T-helper 1 cell treated with Interleukin-12 subunit alpha and Interleukin-12 subunit beta and Interleukin-4 antibody, amounts not matched to agents 30 μg/mL and 1 μg/mL, for 36 hours (primary cell): ENCODE results near the gene SLC16A11.

Experiments used
- H3K27ac Mint-ChIP-seq: one replicate; pipeline ENCODE4 v1.8.0; 2021; ENCODE audit warnings: mild to moderate bottlenecking, mixed read lengths
- H3K27me3 Mint-ChIP-seq: one replicate; pipeline ENCODE4 v1.8.0; 2021; ENCODE audit warnings: low read depth, mixed read lengths
- H3K36me3 Mint-ChIP-seq: one replicate; pipeline ENCODE4 v1.8.0; 2021; ENCODE audit warnings: low read depth, mixed read lengths
- H3K4me1 Mint-ChIP-seq: one replicate; pipeline ENCODE4 v1.8.0; 2021; ENCODE audit warnings: low read depth, mixed read lengths
- H3K4me3 Mint-ChIP-seq: one replicate; pipeline ENCODE4 v1.8.0; 2021; ENCODE audit warnings: mild to moderate bottlenecking, moderate library complexity, mixed read lengths
- H3K9me3 Mint-ChIP-seq: one replicate; pipeline ENCODE4 v1.8.0; 2021; ENCODE audit warnings: mixed read lengths

SLC16A11 gene

GRCh38 chr17:7043182-7043496, 753 bp downstream of the SLC16A11 start:
- Mint-ChIP-seq H3K27ac (no peak overlapping the region), H3K9me3 (no peaks in the 10 kb centered on the region), H3K4me1 (peaks cover 28% of the 10 kb centered on the region), H3K4me3 (peak overlapping the region; percentile 42), H3K27me3 (peaks cover 18% of the 10 kb centered on the region), H3K36me3 (peaks cover 4% of the 10 kb centered on the region)

DNA sequence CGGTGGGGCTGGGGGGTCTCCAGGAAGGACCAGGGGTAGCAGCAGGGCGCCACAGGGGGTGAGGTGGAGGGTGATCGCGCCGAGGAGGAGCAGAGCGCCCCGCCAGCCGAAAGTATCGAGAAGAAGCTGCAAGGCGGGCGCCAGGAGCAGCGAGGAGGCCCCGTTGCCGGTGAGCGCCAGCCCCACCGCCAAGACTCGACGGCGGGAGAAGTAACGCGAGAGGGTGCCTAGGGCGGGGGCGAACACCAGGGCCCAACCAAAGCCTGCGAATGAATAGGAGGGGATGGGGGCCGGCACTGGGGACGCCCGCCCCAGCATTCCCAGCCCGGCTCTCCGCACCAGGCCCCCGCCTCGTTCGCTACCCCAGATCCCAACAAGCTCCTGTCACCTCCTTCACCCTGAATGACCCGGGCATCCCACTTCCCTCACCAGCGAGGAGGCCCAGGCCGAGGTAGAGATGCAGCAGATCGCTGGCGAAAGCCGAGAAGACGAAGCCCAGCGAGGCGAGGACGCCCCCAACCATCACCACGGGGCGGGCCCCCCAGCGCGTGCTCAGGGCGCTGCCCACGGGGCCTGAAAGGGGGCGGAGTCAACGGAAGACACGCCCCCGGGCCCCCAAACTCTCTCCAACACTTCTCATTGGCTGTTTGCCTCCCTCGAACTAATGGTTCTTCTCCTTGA, 1.3 kb downstream of the SLC16A11 start:
- Mint-ChIP-seq H3K27me3 (peaks cover 18% of the 10 kb centered on the region), H3K4me1 (peaks cover 27% of the 10 kb centered on the region), H3K27ac (peak overlapping the region; percentile 59), H3K4me3 (peak overlapping the region; percentile 57), H3K9me3 (no peaks in the 10 kb centered on the region), H3K36me3 (peaks cover 4% of the 10 kb centered on the region)

GRCh38 chr17:7041607-7042500, 2.0 kb downstream of the SLC16A11 start:
- Mint-ChIP-seq H3K4me3 (peak overlapping the region; percentile 57), H3K27ac (peak overlapping the region; percentile 59), H3K36me3 (peaks cover 4% of the 10 kb centered on the region), H3K27me3 (peaks cover 18% of the 10 kb centered on the region), H3K9me3 (no peaks in the 10 kb centered on the region), H3K4me1 (peaks cover 24% of the 10 kb centered on the region)

DNA sequence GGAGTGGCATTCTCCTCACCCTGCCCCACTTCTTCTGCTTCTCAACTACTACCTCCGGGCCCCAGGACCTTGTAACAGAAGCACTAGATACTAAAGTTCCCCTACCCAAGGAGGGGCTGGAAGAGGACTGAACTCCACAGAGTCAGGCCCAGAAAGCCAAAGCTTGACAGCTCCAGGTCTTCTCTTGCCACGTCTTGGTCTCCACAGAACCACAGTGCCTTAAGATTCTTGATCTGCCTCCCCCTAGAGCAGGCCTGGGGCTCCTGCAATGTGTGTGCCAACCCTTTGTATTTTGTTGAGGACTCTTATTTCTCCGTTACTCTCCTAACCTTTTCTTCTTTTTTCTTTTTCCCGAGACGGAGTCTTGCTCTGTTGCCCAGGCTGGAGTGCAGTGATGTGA, 4.1 kb downstream of the SLC16A11 start:
- peaks cover 10% of the 10 kb centered on the region for H3K36me3 Mint-ChIP-seq
- no peaks in the 10 kb centered on the region for H3K9me3 Mint-ChIP-seq
- H3K4me1 Mint-ChIP-seq: peaks cover 24% of the 10 kb centered on the region
- H3K27me3 Mint-ChIP-seq: peaks cover 12% of the 10 kb centered on the region
- peak overlapping the region; percentile 67 for H3K27ac Mint-ChIP-seq
- no peak overlapping the region for H3K4me3 Mint-ChIP-seq

DNA sequence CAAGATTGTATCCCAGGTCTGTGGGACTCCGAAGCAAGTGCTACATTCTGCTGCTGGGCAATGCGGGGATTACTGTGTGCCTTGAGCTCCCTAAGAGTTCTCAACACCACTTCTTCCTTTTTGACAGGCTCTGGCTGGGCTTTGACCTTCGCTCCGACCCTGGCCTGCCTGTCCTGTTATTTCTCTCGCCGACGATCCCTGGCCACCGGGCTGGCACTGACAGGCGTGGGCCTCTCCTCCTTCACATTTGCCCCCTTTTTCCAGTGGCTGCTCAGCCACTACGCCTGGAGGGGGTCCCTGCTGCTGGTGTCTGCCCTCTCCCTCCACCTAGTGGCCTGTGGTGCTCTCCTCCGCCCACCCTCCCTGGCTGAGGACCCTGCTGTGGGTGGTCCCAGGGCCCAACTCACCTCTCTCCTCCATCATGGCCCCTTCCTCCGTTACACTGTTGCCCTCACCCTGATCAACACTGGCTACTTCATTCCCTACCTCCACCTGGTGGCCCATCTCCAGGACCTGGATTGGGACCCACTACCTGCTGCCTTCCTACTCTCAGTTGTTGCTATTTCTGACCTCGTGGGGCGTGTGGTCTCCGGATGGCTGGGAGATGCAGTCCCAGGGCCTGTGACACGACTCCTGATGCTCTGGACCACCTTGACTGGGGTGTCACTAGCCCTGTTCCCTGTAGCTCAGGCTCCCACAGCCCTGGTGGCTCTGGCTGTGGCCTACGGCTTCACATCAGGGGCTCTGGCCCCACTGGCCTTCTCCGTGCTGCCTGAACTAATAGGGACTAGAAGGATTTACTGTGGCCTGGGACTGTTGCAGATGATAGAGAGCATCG, 5.6 kb downstream of the SLC16A11 start:
- Mint-ChIP-seq H3K4me3 (peak overlapping the region; percentile 67), H3K4me1 (peaks cover 26% of the 10 kb centered on the region), H3K27me3 (peaks cover 7% of the 10 kb centered on the region), H3K9me3 (no peaks in the 10 kb centered on the region), H3K27ac (peak overlapping the region; percentile 62), H3K36me3 (peaks cover 10% of the 10 kb centered on the region)

DNA sequence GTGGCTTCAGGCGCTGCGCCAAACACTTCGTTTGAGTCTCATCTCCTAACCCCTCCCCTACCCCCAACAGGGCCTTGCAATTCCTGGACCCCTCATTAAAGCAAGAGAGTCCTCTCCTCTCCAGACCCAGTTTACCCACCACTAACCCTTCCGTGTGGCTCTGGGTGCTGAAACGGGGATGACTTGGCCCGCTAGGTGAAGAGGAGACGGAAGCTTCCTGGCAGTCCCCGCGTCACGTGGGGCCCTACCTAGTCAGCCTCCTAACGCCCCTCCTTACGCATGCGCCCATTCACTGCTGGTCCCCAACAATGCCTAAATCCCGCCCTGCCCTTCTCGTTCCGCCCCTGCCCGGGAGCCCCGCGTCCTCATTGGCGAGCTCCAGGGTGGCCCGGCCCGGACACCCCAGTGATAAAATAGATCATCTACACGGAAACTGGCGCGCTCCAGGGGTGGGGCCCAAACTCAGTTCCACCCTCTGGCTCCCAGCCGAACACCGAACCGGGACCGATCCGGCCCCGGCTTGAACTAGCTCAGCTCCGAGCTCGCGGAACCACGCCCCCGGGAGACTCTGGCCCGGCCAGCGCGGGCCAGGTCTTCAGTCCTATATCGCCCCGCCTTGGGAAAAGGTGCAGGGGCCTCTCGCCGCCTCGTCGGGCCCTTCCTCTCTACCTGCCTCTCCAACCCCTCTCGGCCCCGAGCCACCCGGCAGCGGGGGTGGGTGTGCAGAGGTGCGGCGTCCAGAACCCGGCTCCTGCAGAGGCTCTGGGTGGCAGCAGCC, 8.1 kb downstream of the SLC16A11 start, which contains the start of gene SLC16A13:
SLC16A13 (plus strand) TSS at position 425 of the 778 bp plus-strand sequence. CDS start 368 bp downstream, outside the sequence.
- Mint-ChIP-seq H3K4me3 (peak within 1 kb of the TSS; percentile 88), H3K9me3 (no peaks in the 10 kb centered on the region), H3K4me1 (peaks cover 34% of the 10 kb centered on the region), H3K36me3 (peaks cover 14% of the 10 kb centered on the region), H3K27me3 (no peaks in the 10 kb centered on the region), H3K27ac (peak within 1 kb of the TSS; percentile 96)

DNA sequence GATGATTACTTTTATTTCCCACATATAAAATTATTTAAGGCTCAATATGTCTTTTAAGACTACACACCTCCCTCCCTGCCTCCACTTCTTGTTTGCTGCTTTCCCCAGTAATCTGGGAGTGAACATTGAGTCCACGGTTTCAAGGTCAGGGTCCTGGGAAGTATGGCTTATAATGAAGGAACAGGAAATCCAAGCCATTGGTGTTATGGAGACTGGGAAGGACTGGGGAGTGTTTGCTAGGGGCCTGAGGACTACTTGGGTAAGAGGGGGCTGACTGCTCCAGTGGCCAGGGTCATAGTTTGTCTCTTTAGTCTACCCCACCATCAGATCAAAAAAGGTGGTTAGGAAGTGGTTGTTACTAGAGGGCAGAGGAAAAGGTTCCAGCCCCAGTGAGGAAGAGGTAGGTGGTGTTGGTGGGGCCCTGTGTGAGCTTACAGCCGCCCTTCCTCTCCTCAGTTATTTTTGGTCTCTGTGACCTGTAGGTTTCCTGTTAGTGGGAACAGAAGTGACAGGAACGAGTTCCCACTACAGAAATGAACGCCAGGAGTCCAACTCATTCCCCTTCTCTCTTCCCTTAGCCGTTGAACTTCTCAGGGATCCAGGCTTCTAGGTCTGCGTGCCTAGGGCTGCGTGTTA, 8.8 kb downstream of the SLC16A11 start:
- Mint-ChIP-seq H3K4me1 (peaks cover 41% of the 10 kb centered on the region), H3K4me3 (peak overlapping the region; percentile 88)

DNA sequence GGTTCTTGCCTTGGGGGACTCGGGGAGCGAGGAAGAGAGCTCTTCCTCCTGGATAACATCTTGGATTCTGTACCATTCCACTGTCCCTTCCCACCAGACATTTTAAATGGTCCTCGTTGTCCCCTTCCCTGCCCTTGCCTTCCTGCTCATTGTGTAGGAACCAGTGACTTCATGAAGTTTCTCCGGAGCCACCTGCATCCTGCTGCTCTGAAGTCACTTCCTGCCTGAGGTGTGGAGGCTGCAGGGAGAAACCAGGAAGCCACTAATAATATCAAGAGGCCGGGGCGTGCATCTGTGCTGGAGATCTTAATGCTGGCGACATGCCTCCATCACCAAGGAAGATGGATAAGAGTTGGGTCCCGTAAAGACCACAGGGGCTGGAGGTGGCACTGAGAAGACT, 14.2 kb downstream of the SLC16A11 start:
- H3K4me1 Mint-ChIP-seq: peaks cover 42% of the 10 kb centered on the region
- H3K9me3 Mint-ChIP-seq: no peaks in the 10 kb centered on the region
- peak overlapping the region; percentile 36 for H3K4me3 Mint-ChIP-seq
- no peaks in the 10 kb centered on the region for H3K27me3 Mint-ChIP-seq
- H3K36me3 Mint-ChIP-seq: peaks cover 6% of the 10 kb centered on the region
- peak overlapping the region; percentile 80 for H3K27ac Mint-ChIP-seq

More for the DNA sequence above, 8.8 kb downstream of the SLC16A11 start:
- H3K36me3 Mint-ChIP-seq: peaks cover 16% of the 10 kb centered on the region
- H3K27me3 Mint-ChIP-seq: no peaks in the 10 kb centered on the region
- no peaks in the 10 kb centered on the region for H3K9me3 Mint-ChIP-seq
- H3K27ac Mint-ChIP-seq: peak overlapping the region; percentile 96

GRCh38 chr17:7029096-7029495, 14.8 kb downstream of the SLC16A11 start:
- H3K27ac Mint-ChIP-seq: peak overlapping the region; percentile 13
- peaks cover 6% of the 10 kb centered on the region for H3K36me3 Mint-ChIP-seq
- H3K4me3 Mint-ChIP-seq: no peak overlapping the region
- H3K9me3 Mint-ChIP-seq: no peaks in the 10 kb centered on the region
- peaks cover 43% of the 10 kb centered on the region for H3K4me1 Mint-ChIP-seq
- no peaks in the 10 kb centered on the region for H3K27me3 Mint-ChIP-seq

DNA sequence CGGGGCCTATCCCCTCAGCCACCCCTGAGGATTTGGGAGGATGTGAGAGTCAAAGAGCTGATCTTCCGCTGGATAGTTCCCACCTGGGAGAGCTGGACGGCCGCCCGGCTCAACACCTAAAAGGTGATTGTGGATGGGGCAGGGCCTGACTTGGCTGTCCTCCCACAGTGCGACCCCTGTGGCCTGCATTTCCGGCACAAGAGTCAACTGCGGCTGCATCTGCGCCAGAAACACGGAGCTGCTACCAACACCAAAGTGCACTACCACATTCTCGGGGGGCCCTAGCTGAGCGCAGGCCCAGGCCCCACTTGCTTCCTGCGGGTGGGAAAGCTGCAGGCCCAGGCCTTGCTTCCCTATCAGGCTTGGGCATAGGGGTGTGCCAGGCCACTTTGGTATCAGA, 16.6 kb downstream of the SLC16A11 start:
- Mint-ChIP-seq H3K27ac (no peak overlapping the region), H3K4me3 (no peak overlapping the region), H3K36me3 (peaks cover 4% of the 10 kb centered on the region), H3K9me3 (no peaks in the 10 kb centered on the region), H3K4me1 (peaks cover 53% of the 10 kb centered on the region), H3K27me3 (no peaks in the 10 kb centered on the region)

DNA sequence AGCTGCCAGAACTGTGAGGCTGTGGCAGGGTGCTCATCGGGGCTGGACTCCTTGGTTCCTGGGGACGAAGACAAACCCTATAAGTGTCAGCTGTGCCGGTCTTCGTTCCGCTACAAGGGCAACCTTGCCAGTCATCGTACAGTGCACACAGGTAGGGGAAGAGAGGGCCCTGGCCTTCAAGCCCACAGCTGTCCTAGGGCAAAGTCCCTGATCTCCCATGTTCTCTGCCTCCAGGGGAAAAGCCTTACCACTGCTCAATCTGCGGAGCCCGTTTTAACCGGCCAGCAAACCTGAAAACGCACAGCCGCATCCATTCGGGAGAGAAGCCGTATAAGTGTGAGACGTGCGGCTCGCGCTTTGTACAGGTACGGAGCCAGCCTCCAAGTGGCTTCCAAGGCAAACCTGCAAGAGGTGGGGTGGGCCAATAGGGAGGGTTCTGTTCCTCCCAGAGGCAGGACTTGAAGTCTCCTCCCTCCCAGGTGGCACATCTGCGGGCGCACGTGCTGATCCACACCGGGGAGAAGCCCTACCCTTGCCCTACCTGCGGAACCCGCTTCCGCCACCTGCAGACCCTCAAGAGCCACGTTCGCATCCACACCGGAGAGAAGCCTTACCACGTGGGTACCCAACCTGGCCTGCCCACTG, 17.3 kb downstream of the SLC16A11 start:
- peaks cover 51% of the 10 kb centered on the region for H3K4me1 Mint-ChIP-seq
- no peak overlapping the region for H3K27ac Mint-ChIP-seq
- H3K27me3 Mint-ChIP-seq: no peaks in the 10 kb centered on the region
- no peak overlapping the region for H3K4me3 Mint-ChIP-seq
- peaks cover 3% of the 10 kb centered on the region for H3K36me3 Mint-ChIP-seq
- H3K9me3 Mint-ChIP-seq: no peaks in the 10 kb centered on the region

DNA sequence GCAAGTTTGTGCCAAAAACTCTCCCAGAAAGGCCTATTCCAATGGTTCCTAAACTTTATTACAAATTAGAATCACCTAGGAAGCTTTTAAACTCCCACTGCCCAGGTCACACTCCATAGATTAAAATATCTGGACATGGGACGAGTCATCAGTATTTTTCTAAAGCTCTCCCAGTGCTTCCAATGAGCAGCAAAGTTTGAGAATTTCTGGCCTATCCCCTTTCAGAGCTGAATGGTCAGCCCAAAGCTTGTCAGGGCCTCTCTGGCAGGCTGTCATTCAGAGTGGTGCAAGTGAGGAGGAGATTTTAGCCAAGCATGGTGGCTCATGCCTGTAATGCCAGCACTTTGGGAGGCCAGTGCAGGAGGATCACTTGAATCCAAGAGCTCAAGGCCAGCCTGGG, 18.6 kb downstream of the SLC16A11 start:
- H3K27ac Mint-ChIP-seq: no peak overlapping the region
- H3K4me1 Mint-ChIP-seq: peaks cover 57% of the 10 kb centered on the region
- no peaks in the 10 kb centered on the region for H3K36me3 Mint-ChIP-seq
- no peaks in the 10 kb centered on the region for H3K9me3 Mint-ChIP-seq
- no peaks in the 10 kb centered on the region for H3K27me3 Mint-ChIP-seq
- no peak overlapping the region for H3K4me3 Mint-ChIP-seq

DNA sequence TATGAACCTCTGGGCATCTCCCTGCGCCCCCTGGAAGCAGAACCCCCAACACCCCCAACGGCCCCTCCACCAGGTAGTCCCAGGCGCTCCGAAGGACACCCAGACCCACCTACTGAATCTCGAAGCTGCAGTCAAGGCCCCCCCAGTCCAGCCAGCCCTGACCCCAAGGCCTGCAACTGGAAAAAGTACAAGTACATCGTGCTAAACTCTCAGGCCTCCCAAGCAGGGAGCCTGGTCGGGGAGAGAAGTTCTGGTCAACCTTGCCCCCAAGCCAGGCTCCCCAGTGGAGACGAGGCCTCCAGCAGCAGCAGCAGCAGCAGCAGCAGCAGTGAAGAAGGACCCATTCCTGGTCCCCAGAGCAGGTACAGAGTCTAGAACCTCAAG, 19.5 kb downstream of the SLC16A11 start:
- H3K4me1 Mint-ChIP-seq: peaks cover 51% of the 10 kb centered on the region
- H3K9me3 Mint-ChIP-seq: no peaks in the 10 kb centered on the region
- no peaks in the 10 kb centered on the region for H3K27me3 Mint-ChIP-seq
- no peak overlapping the region for H3K27ac Mint-ChIP-seq
- no peaks in the 10 kb centered on the region for H3K36me3 Mint-ChIP-seq
- no peak overlapping the region for H3K4me3 Mint-ChIP-seq
